Activated CD8-positive, alpha-beta memory T cell treated with anti-CD3 and anti-CD28 coated beads, Interleukin-2, amount 50 U/mL, for 24 hours (primary cell): ENCODE measurements around the gene NOS1AP.

Experiments
- DNase-seq: peaks from one replicate; pipeline ENCODE4 v3.0.0-alpha.2; 2020; ENCODE audit errors: extremely low read depth

NOS1AP gene

DNA sequence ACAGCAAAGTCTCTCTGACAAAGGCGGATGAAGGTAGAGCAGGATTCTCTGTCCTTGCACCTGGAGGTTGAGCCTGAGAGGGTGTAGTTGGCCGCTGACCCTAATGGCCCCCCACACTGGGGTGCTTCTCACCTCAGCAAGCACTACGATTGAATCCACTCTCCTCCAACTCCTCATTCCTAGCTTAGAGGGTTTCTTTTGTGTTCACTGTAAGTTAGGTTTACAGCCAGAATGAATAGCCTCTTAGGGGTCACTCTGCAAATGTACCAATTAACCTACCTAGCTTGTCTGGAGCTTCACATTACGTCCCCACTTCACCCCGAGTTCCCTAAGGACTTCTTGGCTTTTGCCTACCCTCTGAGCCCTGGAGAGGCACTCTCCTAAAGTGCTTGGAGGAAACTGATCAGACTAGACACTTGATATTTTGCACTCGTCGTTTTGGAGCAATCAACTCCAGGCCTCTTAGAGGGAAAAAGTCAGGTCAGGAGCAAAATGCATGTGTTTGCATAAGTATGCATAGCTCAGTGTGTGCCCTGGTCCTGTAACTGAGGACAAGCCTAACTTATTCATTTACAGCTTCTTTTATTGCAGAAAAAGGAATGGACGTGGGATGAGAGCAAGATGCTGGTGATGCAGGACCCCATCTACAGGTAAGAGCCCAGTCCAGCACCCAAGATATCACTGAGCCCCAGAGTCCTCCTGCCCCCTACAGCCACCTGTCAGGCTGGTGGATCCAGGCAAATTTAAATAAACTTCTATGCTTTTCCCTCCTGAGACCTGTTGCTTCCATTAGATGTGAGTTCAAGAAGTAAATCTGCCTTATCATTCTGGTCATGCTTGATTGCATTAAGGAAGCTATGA lies 230.8 kb downstream of the NOS1AP start:
- no peak for DNase-seq

DNA sequence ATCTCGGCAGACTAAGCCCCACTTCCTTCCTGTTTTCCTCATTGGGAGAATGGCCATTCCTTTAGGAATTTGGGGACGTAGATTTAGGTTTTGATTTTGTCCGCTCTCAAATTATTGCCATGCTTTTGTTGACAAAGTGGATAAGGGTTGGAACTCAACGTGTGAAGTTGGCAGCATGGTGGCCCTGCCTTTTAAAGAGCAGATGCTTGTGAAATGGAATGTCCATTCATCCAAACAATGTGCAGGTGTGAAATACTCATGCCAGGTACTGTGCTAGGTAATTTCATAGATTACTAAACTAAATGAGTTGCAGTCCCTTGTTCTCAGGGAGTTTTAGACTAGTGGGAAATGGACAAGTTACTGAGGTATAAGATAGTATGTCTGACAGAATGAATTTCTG lies 232.2 kb downstream of the NOS1AP start:
- DNase-seq = no peak

- no peak for DNase-seq
Observed at GRCh38 chr1:162302306-162303003, 233.0 kb downstream of the NOS1AP start.

DNA sequence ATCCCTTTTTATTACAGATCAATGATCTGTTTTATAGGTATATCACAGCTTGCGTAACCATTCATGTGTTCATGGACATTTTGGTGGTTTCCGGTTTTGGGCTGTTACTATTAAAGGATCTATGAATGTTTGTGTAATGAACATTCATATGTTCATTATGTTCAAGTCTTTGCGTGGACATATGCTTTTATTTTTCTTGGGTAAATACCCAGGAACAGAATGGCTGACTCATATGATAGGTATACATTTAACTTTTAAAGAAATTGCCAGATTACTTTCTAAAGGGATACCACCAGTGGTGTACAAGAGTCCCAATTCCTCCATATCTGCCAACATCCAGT lies 233.5 kb downstream of the NOS1AP start:
- no peak for DNase-seq

- DNase-seq = no peak
Observed at GRCh38 chr1:162304736-162305135, 235.2 kb downstream of the NOS1AP start.

DNA sequence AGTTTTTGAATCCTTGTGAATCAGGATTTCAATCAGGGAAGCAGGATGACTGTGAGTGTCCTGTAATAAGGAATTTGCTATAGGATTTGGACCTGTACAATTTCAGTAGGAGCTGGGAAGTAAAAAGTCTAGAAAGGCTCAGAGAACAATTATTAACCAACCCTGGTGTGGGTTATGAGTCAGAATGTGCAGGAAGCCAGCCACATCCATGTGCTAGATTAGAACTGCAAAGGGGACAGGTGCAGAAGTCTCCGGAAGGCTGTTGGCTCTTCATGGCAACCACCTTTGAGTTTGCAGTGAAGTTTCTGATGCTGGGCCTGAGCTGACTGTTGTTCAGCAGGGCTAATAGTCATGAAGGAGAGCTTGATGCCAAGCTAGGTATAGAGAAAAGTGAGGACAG lies 236.5 kb downstream of the NOS1AP start:
- no peak for DNase-seq

GRCh38 chr1:162310337-162310736 lies 240.8 kb downstream of the NOS1AP start:
- no peak for DNase-seq

DNA sequence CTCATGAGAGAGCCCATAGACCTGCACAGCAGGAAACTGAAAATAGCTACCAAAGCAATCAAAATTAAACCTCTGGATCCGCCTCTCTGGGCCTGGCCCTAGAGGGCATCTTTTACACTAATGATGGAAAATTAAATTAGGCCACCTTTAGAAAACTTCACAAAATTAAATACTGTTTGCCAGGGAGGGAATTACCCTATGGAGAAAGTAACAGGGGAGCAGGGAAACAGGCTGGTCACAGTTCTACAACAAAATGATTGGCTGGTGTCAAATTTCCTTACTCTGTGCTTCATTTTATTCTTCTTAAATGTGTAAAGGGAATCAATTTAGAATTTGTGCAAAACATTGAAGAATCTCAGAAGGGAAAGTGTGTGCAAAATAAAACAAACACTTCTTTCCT lies 244.7 kb downstream of the NOS1AP start:
- DNase-seq = no peak

GRCh38 chr1:162315673-162316072 lies 246.2 kb downstream of the NOS1AP start:
- no peak for DNase-seq

- DNase-seq = no peak
Observed at GRCh38 chr1:162316187-162316586, 246.7 kb downstream of the NOS1AP start.

GRCh38 chr1:162317621-162318020 lies 248.1 kb downstream of the NOS1AP start:
- no peak for DNase-seq

- no peak for DNase-seq
Observed at GRCh38 chr1:162319493-162320175, 250.1 kb downstream of the NOS1AP start.

DNA sequence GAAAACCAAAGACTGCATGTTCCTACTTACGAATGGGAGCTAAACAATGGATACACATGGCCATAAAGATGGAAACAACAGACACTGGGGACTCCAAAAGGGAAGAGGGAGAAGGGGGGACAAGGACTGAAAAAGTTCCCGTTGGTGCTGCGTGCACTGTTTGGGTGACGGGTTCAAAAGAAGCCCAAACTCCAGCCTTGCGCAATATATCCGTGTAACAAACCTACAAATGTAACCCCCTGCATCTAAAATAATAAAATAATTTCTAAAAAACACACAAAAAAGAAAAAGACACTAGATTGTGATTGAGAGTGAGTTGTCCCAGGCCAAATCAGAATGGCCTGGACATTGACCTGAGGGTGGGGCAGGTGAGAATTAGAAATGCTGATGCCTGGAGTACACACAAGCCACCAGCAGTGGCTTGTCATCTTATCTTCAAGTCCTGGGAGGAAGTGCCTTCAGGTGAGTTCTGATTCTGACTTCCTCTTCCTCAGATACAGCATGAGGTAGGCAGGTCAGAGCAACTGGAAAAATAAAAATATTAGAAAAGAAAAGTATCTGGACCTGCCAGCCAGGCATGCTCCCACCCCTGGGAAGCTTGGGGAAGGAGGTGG lies 252.4 kb downstream of the NOS1AP start:
- no peak for DNase-seq

DNA sequence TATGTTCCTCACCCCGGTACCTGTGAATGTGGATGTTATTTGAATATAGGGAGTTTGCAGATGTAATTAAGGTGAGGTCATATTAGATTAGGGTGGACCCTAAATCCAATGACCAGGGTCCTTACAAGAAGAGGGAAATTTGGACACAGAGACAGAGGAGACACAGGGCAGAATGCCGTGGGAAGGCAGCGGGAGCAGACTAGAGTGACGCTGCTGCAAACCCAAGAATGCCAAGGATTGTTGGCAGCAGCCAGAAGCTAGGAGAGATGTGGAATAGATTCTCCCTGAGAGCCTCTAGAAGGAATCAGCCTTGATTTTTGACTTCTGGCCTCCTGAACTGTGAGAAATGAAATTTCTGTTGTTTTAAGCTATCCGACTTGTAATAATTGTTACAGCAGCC lies 253.5 kb downstream of the NOS1AP start:
- DNase-seq = no peak

- DNase-seq = no peak
Observed at GRCh38 chr1:162324396-162324795, 254.9 kb downstream of the NOS1AP start.

DNA sequence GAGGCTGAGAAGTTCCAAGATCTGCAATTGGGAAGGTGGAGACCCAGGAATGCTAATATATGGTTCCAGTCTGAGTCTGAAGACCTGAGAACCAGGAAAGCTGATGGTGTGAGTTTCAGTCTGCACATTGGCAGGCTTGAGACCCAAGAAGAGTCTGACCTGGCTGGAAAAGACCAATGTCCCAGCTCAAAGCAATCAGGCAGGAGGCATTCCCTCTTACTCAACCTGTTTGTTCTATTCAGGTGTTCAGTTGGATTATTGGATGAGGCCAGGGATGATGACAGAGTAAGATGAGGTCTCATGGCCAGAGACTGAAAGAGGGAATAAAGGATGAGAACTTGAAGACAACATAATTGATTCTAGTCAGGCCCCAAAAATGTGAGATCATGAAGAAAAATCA lies 257.1 kb downstream of the NOS1AP start:
- no peak for DNase-seq

DNA sequence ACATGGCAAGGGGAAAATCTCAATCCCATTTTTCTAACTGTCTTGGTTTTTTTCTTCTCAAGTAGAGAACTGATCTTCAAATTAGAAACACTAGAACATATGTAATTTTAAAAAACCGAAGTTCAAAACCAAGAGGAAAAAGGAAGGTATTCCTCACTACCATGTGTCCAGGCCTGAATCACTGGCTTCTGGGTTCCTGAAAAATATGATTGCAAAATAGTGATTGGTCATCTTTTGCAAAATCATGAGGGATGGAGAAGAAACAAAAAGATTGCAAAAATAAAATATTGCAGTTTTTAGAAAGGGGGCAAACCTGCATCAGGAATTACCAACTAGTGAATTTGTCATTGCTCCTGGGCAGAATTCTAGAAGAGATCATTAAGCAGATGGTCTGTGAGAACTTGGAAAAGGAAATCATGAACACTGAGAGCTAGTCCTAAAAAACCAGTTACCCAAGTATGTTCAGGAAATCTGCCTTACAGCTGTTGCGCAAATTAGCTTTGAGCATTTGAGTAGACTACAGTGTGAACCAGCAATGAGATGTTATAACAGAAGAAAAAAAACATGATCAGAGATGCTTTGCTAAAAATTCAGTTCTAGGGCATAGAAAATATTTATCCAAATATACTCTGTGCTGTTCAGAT lies 257.8 kb downstream of the NOS1AP start:
- DNase-seq = no peak

DNA sequence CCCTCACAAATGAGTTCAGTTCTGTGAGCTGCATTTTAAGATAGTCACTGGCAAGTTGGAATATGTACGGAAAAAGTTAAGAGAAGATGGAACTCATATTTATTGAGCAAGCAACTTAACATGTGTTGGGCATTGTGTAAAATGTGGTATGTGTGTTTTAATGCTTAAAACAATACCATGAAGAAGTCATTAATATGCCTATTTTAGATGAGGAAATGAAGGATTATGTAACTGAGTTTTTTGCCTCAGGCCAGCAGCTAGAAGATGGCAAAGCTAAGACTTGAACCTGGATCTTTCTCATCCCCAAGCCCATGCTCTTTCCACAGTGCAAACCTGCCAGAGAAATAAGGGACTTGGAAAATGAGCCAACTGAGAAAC lies 258.3 kb downstream of the NOS1AP start:
- DNase-seq = no peak

- no peak for DNase-seq
Observed at GRCh38 chr1:162328512-162328911, 259.0 kb downstream of the NOS1AP start.

- no peak for DNase-seq
Observed at GRCh38 chr1:162329826-162330225, 260.3 kb downstream of the NOS1AP start.

DNA sequence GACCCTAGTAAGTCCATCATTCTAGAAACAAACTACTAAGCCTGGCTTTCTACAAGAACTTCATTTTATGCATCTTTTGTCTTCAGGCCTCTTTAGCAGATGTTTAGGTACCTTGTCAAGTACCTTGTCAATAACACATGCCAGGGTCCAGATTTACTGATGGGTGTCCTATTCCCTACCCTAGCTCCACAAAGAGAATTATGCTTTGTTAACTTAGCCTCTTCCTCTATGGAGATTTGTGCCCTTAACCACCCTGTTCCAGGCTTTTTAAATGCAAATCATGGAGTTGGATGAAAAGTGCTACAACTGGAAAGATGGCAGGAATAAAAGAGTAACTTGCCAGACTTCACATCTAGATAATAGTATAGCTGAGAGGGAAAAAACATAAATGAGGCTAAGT lies 264.5 kb downstream of the NOS1AP start:
- DNase-seq = no peak

DNA sequence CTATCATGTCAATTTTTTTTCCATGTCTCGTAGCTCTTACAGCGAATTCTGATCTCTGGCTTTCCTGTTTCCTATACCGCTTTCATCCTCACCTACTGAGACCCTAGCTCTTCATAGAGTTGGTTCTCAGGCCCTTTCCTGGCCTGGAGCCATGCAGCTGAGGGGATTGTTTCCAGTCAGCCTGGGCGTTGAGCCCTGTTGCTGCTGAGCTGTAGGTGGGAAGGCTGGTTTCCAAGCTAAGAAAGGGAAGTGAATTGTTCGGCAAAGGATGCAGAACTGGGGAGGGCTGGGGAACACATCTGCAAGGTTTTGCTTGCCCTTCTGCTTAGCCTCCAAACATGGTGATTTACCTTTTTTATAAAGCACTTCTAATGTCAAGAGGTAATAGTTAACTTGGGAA lies 265.6 kb downstream of the NOS1AP start:
- DNase-seq = no peak
